ENCODE data around the gene XIRP2.
"Not testable (repeated sequence)": the region's sequence is repeated elsewhere in the genome, so short reads cannot be mapped to it uniquely, and the experiment has no call there.

The XIRP2 gene

DNA sequence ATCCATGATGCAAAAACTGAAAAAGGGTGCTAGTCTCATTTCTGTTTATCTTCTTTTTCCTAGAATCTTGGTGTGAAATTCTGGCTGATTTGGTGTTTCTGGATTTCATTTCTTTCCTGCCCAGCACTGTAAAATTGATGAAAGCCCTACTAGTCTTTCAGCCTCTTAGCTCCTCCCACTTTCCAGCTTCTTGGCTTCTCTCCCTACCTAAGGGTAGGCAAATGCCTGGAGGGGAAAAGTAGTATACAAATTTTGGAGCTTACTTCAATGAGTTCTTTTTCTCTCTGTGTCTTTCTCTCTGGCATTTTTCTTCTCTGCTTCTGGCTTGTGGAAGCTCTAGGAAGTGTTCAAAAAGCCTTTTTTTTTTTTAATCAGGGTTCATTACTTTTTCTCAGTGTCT, 160.5 kb downstream of the XIRP2 start:
- no peak for DNase-seq (ENCODE audit: low spot score)

DNA sequence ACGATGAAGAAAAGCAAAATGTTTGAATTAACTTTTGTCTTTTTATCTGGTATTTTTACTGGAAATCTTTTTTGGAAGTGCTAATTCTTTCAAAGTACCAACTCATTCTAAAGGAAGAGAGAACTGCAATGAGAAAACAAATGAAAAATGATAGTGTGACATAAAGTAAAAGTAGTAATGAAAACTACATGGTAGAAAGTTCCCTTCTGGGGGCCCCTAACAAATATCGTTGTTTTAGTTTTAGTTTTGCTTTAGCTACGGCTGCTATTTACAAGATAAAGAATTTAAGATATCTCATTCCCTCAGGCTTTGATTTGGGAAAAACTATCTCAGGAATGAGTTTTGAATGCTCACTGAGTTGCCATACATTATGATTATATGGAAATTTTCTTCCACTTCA, 161.4 kb downstream of the XIRP2 start:
- no peak for DNase-seq (ENCODE audit: low spot score)

DNA sequence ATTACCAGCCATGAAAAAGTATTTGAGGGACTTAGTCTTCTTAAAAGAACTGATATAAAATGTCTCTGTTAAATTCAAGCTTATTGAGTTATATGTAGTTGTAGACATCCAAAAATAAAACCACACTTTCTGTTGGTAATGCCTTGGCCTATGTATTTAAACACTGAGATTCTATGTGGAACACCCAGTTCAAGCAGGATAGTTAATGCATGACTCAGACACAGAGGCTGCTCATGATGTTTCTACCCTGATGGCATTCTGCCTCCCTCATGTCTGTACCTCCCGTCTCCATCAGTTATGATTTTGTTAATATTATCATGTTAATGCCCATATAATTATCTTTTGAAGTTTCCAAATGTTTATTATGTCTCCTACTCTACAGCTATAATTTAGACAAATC, 164.5 kb downstream of the XIRP2 start:
- peak; percentile 12 for DNase-seq (ENCODE audit: low spot score)

DNA sequence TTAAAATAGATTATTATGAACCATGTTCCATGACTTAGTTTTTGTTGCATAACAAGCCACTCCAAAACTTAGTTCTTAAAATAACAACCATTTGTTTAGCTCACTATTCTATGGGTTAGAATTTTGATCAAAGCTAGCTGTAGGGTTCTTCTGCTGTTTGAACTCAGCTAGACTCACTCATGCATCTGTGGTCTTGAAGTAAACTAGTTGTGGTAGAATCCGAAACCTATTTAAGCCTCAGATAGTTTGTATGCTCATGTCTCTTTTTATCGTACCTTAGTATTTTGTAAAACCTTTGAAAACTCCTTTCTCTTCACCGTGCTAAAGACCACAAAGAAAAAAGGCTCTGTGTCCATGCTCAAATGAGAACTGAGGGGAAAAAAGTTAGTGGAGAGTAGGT, 166.6 kb downstream of the XIRP2 start:
- no peak for DNase-seq (ENCODE audit: low spot score)

DNA sequence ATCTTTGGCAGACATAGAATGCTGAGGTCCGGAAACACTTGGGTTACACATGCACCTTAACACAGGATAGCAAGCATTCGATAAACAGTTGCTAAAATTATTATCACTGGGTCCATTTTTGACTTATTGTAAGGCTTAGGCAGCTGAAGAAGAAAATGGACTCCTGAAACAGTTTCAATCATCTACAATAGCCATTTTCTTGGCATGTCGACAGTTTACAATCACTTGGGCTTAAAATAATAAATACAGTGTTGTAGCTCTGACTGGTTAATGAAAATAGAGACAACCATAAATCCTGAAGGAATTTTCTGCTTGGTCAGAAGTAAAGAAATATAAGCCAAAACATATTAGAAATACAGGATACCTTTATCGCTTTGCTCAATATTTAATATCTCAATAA, 169.2 kb downstream of the XIRP2 start:
- no peak for DNase-seq (ENCODE audit: low spot score)

DNA sequence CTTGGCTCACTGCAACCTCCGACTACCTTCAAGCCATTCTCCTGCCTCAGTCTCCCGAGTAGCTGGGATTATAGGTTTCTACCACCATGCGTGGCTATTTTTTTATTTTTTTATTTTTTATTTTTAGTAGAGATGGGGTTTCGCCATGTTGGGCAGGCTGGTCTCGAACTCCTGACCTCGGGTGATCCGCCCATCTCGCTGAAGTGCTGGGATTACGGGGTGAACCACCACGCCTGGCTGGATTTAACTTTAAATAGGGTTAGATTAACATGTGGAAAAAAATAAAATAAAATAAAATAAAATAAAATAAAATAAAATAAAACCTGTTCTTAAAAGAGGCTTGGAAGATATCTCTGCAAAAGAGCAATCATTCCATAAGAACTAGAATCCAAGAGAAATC, 170.9 kb downstream of the XIRP2 start:
- DNase-seq (ENCODE audit: low spot score): no peak

DNA sequence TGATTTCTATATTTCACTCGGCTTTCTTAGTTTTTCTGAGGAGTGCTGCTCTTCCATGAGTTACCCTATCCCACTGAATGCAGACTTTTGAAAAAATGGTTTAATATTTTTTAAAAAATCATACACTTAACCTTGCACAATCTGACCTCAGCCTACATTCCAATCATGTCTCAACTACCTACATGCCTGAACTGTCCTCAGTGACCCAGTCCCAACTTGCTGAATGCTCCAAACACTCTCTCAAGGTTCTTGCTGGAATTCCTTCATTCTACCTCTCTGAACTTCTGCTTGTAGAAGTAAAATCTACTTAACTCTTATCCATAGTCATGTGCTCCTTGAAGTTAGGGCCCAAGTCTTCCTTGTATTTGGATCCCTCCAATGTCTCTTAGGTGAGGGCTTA, 181.6 kb downstream of the XIRP2 start:
- DNase-seq (ENCODE audit: low spot score): peak; percentile 8

DNA sequence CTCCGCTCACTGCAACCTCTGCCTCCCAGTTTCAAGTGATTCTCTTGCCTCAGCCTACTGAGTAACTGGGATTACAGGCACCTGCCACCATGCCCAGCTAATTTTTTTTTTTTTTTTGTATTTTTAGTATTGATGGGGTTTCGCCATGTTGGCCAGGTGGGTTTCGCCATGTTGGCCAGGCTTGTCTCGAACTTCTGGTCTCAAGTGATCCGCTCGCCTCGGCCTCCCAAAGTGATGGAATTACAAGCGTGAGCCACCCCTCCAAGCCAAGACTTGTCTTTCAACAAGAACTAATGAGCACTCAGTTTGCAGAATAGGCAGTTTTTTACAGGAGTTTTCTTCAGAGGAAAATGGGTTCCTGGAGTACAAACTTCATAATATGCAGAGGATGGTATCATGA, 187.4 kb downstream of the XIRP2 start:
- DNase-seq (ENCODE audit: low spot score): not testable (repeated sequence)

DNA sequence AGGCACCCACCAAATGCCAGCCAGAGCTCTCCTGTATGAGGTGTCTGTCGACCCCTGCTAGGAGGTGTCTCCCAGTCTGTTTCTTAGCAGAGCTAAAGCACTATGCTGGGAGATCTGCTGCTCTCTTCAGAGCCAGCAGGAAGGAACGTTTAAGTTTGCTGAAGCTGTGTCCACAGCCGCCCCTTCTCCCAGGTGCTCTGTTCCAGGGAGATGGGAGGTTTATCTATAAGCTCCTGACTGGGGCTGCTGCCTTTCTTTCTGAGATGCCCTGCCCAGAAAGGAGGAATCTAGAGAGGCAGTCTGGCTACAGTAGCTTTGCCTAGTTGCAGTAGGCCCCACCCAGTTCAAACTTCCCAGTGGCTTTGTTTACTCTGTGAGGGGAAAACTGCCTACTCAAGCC, 210.7 kb downstream of the XIRP2 start:
- not testable (repeated sequence) for DNase-seq (ENCODE audit: low spot score)

DNA sequence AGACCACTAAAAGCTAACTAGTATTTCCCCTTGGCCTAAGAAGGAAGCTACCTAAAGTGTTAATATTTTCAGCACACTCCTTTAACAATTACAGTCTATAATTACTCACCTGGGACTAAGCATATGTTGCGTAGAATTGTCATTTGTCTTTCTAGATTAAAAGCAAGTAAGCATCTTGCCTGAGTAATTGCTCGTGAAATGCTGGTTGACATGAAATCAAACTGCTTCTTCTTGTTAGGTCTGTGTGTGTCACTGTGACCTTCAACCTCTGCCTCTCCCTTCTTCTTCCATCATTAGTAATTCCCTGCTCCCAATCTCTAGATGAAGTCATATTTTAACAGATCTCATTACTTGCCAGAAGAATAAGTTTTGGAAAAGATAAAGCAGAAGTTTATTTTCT, 212.2 kb downstream of the XIRP2 start:
- no peak for DNase-seq (ENCODE audit: low spot score)

DNA sequence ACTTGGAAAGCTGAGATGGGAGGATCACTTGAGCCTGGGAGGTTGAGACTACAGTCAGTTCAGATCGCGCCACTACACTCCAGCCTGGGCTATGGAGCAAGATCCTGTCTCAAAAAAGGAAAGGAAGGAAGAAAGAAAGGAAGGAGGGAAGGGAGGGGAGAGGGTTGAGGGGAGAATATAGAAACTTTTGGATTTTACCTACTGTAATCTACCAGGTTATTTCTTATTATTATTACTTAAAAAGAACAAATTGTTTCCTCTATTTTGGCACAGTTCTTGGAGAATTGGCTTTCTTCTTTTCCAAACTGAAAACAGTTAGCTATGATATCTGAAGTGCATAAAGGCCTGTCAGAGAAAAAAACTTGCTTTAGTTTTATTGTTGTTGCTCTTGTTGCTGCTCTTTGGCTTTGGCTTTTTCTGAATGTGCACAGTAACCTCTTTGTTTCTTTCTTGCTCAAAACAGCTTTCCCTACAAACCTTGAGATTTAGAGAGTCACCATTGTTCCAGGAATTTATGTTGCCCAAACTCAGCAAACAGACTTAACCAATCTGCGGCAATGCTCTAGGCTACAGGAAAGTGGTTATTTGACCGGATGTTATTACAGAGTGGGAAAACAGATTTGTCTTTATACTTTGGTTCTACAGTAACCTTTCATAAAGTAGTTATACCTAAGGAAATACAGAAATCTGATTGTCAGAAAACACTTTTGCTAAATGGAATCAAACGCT, 214.9 kb downstream of the XIRP2 start:
- DNase-seq (ENCODE audit: low spot score): no peak

DNA sequence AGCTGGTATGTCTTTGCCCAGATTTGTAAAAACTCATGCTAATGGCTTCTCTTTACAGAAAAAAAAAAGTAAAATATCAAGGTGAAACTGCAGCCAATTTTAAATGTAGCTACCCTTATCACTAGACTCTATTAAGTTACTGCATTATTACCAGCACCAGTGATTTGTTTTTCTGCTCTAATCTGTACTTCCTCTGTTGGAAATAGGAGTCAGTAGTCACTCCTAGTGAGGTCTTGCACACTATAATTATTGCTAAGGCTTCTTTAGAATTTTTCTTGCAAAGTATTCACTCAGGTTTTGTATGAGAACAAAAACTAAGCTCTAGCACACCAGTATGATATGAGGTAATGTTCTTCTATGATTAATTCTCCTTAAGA, 215.5 kb downstream of the XIRP2 start:
- no peak for DNase-seq (ENCODE audit: low spot score)

DNA sequence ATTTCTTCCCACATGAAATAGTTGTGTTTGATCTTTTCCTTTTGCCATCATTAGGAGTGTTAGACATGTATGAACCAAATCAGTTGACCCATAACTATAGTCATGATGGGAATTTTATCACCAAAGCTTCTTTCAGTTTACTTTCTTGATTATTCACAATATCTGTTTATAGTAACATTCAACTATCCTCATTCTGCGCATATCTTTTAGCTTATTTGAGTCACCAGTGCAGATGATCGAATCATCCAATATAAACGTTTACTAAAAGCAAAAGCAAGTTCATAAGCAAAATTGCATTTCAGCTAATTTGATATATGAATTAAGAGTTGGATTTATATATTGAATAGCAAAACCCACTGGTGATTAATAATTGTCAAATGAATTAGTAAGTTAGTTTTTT, 216.4 kb downstream of the XIRP2 start:
- DNase-seq (ENCODE audit: low spot score): no peak

DNA sequence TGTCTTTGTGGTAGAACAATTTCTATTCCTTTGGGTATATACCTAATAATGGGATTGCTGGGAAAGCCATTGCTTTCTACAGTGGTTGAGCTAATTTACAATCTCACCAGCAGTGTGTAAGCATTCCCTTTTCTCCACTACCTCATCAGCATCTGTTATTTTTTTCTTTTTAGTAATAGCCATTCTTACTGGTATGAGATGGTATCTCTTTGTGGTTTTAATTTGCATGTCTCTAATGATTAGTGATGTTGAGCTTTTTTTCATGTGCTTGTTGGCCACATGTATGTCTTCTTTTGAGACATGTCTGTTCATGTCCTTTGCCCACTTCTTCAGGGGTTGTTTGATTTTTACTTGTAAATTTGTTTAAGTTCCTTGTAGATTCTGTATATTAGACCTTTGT, 221.4 kb downstream of the XIRP2 start:
- DNase-seq (ENCODE audit: low spot score): not testable (repeated sequence)

DNA sequence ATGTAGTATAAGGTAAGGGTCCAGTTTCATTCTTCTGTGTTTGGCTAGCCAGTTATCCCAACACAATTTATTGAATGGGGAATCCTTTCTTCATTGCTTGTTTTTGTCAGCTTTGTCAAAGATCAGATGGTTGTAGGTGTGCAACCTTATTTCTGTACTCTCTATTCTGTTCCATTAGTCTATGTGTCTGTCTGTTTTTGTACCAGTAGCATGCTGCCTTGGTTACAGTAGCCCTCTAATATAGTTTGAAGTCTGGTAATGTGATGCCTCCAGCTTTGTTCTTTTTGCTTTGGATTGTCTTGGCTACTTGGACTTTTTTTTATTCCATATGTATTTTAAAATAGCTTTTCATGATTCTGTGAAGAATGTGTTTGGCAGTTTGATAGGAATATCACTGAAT, 222.1 kb downstream of the XIRP2 start:
- DNase-seq (ENCODE audit: low spot score): no peak

DNA sequence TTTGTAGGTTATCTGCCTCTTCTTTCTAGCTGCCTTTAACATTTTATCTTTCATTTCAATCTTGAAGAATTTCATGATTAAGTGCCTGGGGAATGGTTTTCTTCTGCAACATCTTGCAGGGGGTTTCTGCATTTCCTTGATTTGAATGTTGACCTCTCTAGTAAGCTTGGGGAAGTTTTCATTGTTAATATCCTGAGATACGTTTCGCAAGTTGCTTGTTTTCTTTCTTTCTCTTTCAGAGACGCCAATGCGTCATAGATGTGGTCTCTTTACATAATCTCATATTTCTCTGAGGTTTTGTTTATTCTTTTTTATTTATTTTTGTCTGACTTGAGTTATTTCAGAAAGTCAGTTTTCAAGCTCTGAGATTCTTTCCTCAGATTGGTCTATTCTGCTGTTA, 225.7 kb downstream of the XIRP2 start:
- no peak for DNase-seq (ENCODE audit: low spot score)

DNA sequence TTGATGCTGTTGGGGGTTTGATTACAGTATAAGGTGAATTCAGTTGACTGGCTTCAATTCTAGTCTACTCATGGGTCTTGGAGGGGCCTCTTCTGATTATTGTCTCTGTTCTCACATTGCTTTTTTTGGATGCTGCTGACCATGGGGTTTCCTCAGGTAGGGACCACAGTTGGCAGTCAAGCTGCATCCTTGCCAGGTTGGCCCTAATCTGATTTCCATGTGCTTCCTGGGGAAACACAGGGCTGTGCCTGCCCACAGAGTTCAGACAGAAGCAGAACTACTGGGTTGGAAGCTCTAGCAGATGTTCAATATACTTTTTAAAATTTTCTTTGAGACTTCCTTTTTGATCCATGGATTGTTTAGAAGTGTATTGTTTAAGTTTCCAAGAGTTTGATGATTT, 227.3 kb downstream of the XIRP2 start:
- no peak for DNase-seq (ENCODE audit: low spot score)

DNA sequence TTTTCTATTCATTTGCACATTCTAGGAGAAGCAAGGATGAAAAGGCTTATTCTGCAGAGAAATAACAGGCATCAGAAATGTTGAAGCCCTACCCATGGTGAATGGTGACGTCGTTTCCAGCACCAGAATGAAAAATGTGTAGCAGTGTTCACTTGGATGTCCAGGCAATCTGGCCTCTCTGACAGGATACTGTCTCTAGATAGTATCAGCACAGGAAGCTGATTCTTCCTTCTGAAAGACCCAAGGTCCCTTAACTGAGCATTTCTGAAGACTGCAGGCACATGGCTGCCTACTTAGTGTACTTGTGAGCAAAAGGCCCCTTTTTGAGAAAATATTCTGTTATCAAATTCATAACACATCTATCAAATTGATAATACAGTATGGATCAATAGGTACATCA, 234.1 kb downstream of the XIRP2 start:
- DNase-seq (ENCODE audit: low spot score): no peak

DNA sequence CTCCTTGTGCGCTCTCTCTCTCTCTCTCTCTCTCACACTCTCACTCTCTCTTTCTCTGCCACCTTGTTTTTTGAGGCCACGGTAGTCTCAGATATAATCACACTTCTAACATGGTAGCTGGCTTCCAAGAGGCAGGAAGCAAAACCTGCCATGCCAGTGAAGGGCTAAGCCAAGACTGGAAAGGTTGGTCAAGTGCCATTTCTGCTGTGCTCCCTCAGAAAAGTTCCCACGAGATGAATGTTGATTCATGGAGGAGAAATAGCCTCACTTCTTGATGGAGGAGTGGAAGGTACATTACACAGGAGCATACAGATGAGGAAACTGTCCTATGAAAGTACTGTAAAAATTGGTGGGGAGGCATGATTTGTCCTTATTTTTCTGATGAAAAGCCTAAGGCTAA, 237.9 kb downstream of the XIRP2 start:
- DNase-seq (ENCODE audit: low spot score): no peak

DNA sequence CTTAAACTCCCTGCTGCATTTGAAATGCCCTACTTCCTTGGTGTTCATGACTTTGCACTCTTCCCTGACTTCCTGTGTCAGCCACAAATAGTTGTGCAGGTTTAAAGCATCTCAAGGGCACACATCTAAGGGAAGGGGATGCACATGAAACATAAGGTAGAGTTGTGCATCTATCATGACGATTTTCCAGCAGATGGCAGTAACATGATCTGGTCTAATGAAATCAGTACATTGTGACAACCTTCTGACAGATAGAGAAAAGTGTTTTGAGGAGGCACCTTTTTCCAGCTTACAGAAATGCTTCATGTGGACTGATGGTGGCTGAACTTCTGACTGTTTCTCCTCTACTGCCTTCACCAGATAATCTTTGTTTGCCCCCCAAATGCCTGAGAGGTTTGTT, 238.9 kb downstream of the XIRP2 start:
- peak; percentile 32 for DNase-seq (ENCODE audit: low spot score)

DNA sequence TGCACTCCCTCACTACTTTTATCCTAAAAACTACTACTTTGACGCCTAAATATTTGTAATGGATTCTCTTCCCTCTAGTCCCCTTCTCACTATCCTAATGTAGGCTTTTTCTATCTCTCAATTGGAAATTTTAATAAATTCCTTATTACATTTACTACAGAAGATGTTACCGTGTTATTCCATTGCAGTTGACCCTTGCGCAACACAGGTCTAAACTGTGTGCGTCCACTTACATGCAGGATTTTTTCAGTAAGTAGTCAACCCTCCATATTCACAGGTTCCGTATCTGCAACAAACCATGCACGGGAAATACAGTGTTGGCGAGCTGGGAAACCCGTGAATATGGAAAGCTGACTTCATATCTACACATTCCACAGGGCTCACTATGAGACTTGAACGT, 239.8 kb downstream of the XIRP2 start:
- DNase-seq (ENCODE audit: low spot score): no peak

DNA sequence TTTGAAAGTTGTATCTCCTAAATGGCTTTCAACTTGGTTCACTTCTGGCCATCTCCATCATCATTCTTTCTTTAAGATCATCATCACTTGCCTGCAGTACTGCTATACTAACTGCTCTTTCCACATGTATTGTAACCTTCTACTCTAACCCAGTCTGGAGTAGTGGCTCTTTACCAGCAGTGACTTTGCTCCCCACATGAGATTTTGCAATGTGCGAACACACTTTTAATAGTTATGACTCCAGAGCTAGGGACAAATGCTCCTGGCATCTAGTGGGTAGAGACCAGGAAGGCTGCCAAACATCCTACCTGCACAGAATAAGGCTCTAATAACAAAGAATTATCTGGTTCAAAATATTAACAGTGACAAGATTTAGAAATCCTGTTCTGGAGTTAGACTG, 243.8 kb downstream of the XIRP2 start:
- no peak for DNase-seq (ENCODE audit: low spot score)

DNA sequence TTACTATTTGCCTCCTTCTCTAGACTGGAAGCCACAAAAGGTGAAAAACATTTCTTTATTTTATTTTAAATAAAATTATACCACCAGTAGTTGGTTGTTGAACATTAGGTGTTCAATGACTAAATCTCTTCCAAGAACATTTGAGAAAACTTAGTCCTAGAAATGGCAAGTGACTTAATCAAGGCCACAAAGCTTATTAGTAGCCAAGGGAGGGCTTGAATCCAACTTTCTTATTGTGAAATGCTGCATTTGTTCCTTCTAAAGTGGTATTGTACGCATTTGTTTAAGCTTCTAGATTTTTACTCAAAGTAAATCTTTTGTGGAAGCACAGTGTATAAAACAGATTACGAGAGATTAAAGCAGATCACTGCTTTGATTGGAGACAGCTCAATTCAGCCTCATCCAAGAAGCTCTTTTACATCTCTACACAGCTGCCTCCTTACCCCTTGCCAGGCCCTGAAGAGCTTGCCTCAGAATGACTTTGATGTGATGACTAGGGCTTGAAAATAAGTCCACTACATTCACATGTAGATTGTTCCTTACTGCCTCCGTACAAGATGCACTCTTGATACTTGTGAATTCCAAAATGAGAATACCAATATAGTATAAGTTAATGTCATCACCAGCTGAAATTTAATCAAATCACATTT, 244.8 kb downstream of the XIRP2 start:
- no peak for DNase-seq (ENCODE audit: low spot score)

DNA sequence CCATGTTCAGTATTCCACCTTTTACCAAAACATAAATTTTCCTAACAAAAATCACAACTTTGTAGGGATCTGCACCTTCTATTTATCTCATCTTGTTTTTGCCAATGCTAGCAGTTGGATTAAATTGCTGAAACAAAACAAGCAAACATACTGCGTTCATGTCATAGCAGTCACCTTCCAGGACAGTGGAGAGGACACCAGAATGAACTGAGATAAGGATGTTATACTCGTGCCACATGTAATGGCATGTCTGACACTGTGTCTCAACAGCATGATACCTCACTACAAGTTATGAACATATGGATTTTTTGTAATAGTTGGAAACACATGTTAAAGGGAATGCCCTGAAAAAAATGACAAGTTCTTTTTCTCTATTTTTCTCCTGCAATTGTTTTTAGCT, 245.3 kb downstream of the XIRP2 start:
- no peak for DNase-seq (ENCODE audit: low spot score)

Measured in GM03348 (cell line).